Stimulated activated CD4-positive, alpha-beta T cell treated with anti-CD3 and anti-CD28 coated beads, Interleukin-2, amount 100 ng/mL, for 48 hours (primary cell): Measurements from ENCODE around the gene OR10A5.
A peak's percentile ranks its signal among the peaks of the same experiment; 100 is the strongest.
"Not testable (repeated sequence)": the region's sequence is repeated elsewhere in the genome, so short reads cannot be mapped to it uniquely, and the experiment has no call there.

Experiments
- DNase-seq, 2 donors: peaks; one replicate each; pipeline ENCODE4 v3.0.0-alpha.2; 2020

The OR10A5 gene

GRCh38 chr11:6845383-6845782, at the start of gene OR10A5:
Gene OR10A5, plus strand, starts transcription at chr11:6845683. Its CDS starts 0 bp downstream, at chr11:6845683.
- no peak for DNase-seq

- no peak for DNase-seq
These were observed 46.1 kb upstream of the OR10A5 start, which contains the start of gene OR6A2 for GRCh38 chr11:6799402-6799801. Gene OR6A2, minus strand, starts transcription at chr11:6799689. Its CDS starts 3,981 bp downstream, at chr11:6795708.

- not testable (repeated sequence) for DNase-seq
These were observed 44.4 kb upstream of the OR10A5 start for GRCh38 chr11:6801075-6801474.

- peak; percentile 16 to 36 for DNase-seq
These were observed 33.0 kb upstream of the OR10A5 start for GRCh38 chr11:6812390-6813005.

- no peak for DNase-seq
These were observed 31.8 kb upstream of the OR10A5 start for GRCh38 chr11:6813656-6814055.

- no peak for DNase-seq
These were observed 27.8 kb upstream of the OR10A5 start for GRCh38 chr11:6817694-6818093.

GRCh38 chr11:6818967-6819366, 26.5 kb upstream of the OR10A5 start:
- no peak for DNase-seq

GRCh38 chr11:6824136-6824823, 21.2 kb upstream of the OR10A5 start:
- DNase-seq: no peak

- no peak for DNase-seq
These were observed 20.2 kb upstream of the OR10A5 start for GRCh38 chr11:6825231-6825744.

GRCh38 chr11:6828103-6828502, 17.4 kb upstream of the OR10A5 start:
- no peak for DNase-seq

GRCh38 chr11:6833356-6833755, 12.1 kb upstream of the OR10A5 start:
- no peak for DNase-seq

GRCh38 chr11:6834021-6834420, 11.5 kb upstream of the OR10A5 start:
- DNase-seq: no peak

GRCh38 chr11:6841694-6842093, 3.8 kb upstream of the OR10A5 start:
- DNase-seq: no peak

- DNase-seq: no peak
These were observed 1.8 kb upstream of the OR10A5 start for GRCh38 chr11:6843670-6844069.

- DNase-seq: no peak
These were observed 1.1 kb upstream of the OR10A5 start for GRCh38 chr11:6844356-6844755.

GRCh38 chr11:6850526-6850925, 5.0 kb downstream of the OR10A5 start:
- no peak for DNase-seq

- DNase-seq: not testable (repeated sequence)
These were observed 9.3 kb downstream of the OR10A5 start for GRCh38 chr11:6854801-6855200.

GRCh38 chr11:6855971-6856541, 10.6 kb downstream of the OR10A5 start:
- no peak for DNase-seq

GRCh38 chr11:6856871-6857270, 11.4 kb downstream of the OR10A5 start:
- no peak for DNase-seq

GRCh38 chr11:6862961-6863360, 17.5 kb downstream of the OR10A5 start, which contains the start of gene OR10A2:
Gene OR10A2, plus strand, starts transcription at chr11:6863057. Its CDS starts 6,698 bp downstream, at chr11:6869755.
- DNase-seq: no peak

- DNase-seq: no peak
These were observed 19.0 kb downstream of the OR10A5 start for GRCh38 chr11:6864438-6864837.

- DNase-seq: no peak
These were observed 25.8 kb downstream of the OR10A5 start for GRCh38 chr11:6871278-6871677.

GRCh38 chr11:6875761-6876160, 30.3 kb downstream of the OR10A5 start:
- no peak for DNase-seq

- DNase-seq: no peak
These were observed 30.8 kb downstream of the OR10A5 start, which contains the start of gene OR10A4 for GRCh38 chr11:6876325-6876724. Gene OR10A4, plus strand, starts transcription at chr11:6876625. Its CDS starts 23 bp downstream, at chr11:6876648.
